Epithelial cell of esophagus (primary cell): ENCODE data around the gene COL9A1.

Source experiments
- DNase-seq: peaks from one replicate; pipeline ENCODE4 v3.0.0; 2010; ENCODE audit warnings: low read depth
- H3K4me3 ChIP-seq: 2 replicates; pipeline ENCODE4 v1.5.1; 2011; ENCODE audit warnings: mild to moderate bottlenecking, low read length, control low read depth
- CTCF ChIP-seq: IDR thresholded peaks from 2 replicates; pipeline ENCODE4 v1.5.1; 2011; ENCODE audit warnings: low read depth, mild to moderate bottlenecking, low read length, control low read depth, inconsistent platforms; ENCODE audit not compliant: insufficient read depth; ENCODE audit errors: missing control alignments

Gene COL9A1

GRCh38 chr6:70241031-70241430, 61.9 kb downstream of the COL9A1 start:
- DNase-seq = no peak
- no peak for TF ChIP-seq CTCF
- no peak overlapping the region for H3K4me3 ChIP-seq

- no peak for TF ChIP-seq CTCF
- no peak for DNase-seq
- no peak overlapping the region for H3K4me3 ChIP-seq
Observed at GRCh38 chr6:70236343-70236742, 66.5 kb downstream of the COL9A1 start.

- no peak for TF ChIP-seq CTCF
- no peak for DNase-seq
- H3K4me3 ChIP-seq = no peak overlapping the region
Observed at GRCh38 chr6:70234561-70235236, 68.2 kb downstream of the COL9A1 start.

- no peak for DNase-seq
- no peak for TF ChIP-seq CTCF
- no peak overlapping the region for H3K4me3 ChIP-seq
Observed at GRCh38 chr6:70231311-70231710, 71.6 kb downstream of the COL9A1 start.

- TF ChIP-seq CTCF = no peak
- DNase-seq = no peak
- H3K4me3 ChIP-seq = no peak overlapping the region
Observed at GRCh38 chr6:70225055-70225454, 77.8 kb downstream of the COL9A1 start.

GRCh38 chr6:70222439-70222749, 80.5 kb downstream of the COL9A1 start:
- no peak for DNase-seq
- TF ChIP-seq CTCF = no peak

GRCh38 chr6:70221715-70222438, 81.0 kb downstream of the COL9A1 start:
- no peak for TF ChIP-seq CTCF
- no peak overlapping the region for H3K4me3 ChIP-seq

More at GRCh38 chr6:70222439-70222749, 80.5 kb downstream of the COL9A1 start:
- no peak overlapping the region for H3K4me3 ChIP-seq

More at GRCh38 chr6:70221715-70222438, 81.0 kb downstream of the COL9A1 start:
- DNase-seq = no peak
